Activated naive CD8-positive, alpha-beta T cell treated with anti-CD3 and anti-CD28 coated beads for 36 hours (primary cell): ENCODE measurements around the gene SETDB1. TPM values are rescaled to one million over a fixed set of nuclear protein-coding genes. Genes with fewer than 3 reads are reported as not detected.
"Not testable (repeated sequence)": the region's sequence is repeated elsewhere in the genome, so short reads cannot be mapped to it uniquely, and the experiment has no call there.

Experiments used
- DNase-seq: peaks from one replicate; pipeline ENCODE4 v3.0.0; 2021
- H3K27ac Mint-ChIP-seq: one replicate; pipeline ENCODE4 v1.8.0; 2022; ENCODE audit warnings: mild to moderate bottlenecking, moderate library complexity, mixed read lengths
- H3K27me3 Mint-ChIP-seq: one replicate; pipeline ENCODE4 v1.8.0; 2022; ENCODE audit warnings: mild to moderate bottlenecking, mixed read lengths
- H3K36me3 Mint-ChIP-seq: one replicate; pipeline ENCODE4 v1.8.0; 2021; ENCODE audit warnings: mild to moderate bottlenecking, mixed read lengths
- H3K4me1 Mint-ChIP-seq: one replicate; pipeline ENCODE4 v1.8.0; 2021; ENCODE audit warnings: mixed read lengths
- H3K4me3 Mint-ChIP-seq: one replicate; pipeline ENCODE4 v1.8.0; 2022; ENCODE audit warnings: mild to moderate bottlenecking, moderate library complexity, mixed read lengths
- H3K9me3 Mint-ChIP-seq: one replicate; pipeline ENCODE4 v1.8.0; 2022; ENCODE audit warnings: mixed read lengths
- total RNA-seq, 2 experiments: library from RNA; stranded (reverse); gene quantifications; one replicate each; pipeline ENCODE4 v1.2.3, GENCODE V29; 2021

The SETDB1 gene
- total RNA-seq, 2 experiments from 2014 or later, result 40.4 to 51.1 TPM

- H3K9me3 Mint-ChIP-seq, result peaks cover 3% of the 10 kb centered on the region
- DNase-seq, result no peak
- no peaks in the 10 kb centered on the region for H3K27me3 Mint-ChIP-seq
- peaks cover 3% of the 10 kb centered on the region for H3K36me3 Mint-ChIP-seq
- H3K4me3 Mint-ChIP-seq, result no peak overlapping the region
- H3K4me1 Mint-ChIP-seq, result peaks cover 21% of the 10 kb centered on the region
- H3K27ac Mint-ChIP-seq, result no peak overlapping the region
Observed at GRCh38 chr1:150909585-150910180, 16.5 kb upstream of the SETDB1 start.

- Mint-ChIP-seq H3K9me3 (peaks cover 3% of the 10 kb centered on the region), H3K27me3 (no peaks in the 10 kb centered on the region), H3K4me3 (no peak overlapping the region), H3K4me1 (peaks cover 8% of the 10 kb centered on the region), H3K36me3 (peaks cover 3% of the 10 kb centered on the region), H3K27ac (no peak overlapping the region)
- no peak for DNase-seq
Observed at GRCh38 chr1:150912623-150913022, 13.5 kb upstream of the SETDB1 start.

DNA sequence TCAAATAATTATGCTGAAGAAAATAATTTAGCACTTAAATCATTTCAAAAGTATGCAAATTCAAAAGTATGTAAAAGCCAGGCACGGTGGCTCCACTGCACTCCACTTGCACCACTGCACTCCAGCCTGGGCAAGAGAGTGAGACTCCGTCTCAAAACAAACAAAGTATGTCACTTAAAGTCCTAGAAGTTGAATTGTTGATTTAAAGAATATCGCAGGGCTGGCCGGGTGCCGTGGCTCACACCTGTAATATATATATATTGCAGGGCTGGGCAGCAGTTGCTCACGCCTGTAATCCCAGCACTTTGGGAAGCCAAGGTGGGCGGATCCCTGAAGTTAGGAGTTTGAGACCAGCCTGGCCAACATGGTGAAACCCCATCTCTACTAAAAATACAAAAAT is 8.8 kb upstream of the SETDB1 start:
- Mint-ChIP-seq H3K36me3 (no peaks in the 10 kb centered on the region), H3K27ac (no peak overlapping the region), H3K4me1 (peaks cover 5% of the 10 kb centered on the region), H3K4me3 (no peak overlapping the region), H3K27me3 (no peaks in the 10 kb centered on the region), H3K9me3 (no peaks in the 10 kb centered on the region)
- DNase-seq, result no peak

DNA sequence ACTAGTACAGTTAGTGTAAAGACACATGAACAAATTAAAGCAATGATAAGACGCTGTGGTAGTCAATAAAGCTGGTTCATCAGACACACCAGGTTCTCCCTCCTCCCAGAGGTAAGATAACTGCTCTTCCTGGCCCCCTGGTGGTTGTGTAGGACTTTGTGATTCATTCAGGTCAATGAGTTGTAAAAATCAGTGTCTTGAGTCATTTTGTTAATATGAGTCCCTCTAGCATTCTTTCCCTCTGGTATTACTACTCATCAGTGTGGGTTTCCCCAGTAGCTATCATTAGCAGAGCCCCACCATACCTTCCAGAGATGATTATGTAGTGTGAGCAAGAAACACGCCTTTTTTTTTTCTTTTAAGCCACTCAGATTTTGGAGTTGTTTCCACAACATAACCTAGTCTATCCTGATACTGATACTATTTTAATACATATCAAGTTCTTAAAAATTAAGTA is 3.6 kb upstream of the SETDB1 start:
- Mint-ChIP-seq H3K9me3 (no peaks in the 10 kb centered on the region), H3K36me3 (peaks cover 7% of the 10 kb centered on the region), H3K4me1 (peaks cover 22% of the 10 kb centered on the region), H3K4me3 (peak overlapping the region; percentile 40), H3K27ac (peak overlapping the region; percentile 56), H3K27me3 (no peaks in the 10 kb centered on the region)
- DNase-seq, result peak; percentile 81

GRCh38 chr1:150925080-150925479 is 1.1 kb upstream of the SETDB1 start:
- peak; percentile 7 for DNase-seq
- Mint-ChIP-seq H3K27ac (peak overlapping the region; percentile 99), H3K36me3 (peaks cover 32% of the 10 kb centered on the region), H3K4me1 (peaks cover 30% of the 10 kb centered on the region), H3K27me3 (no peaks in the 10 kb centered on the region), H3K4me3 (peak overlapping the region; percentile 98), H3K9me3 (no peaks in the 10 kb centered on the region)

- peaks cover 54% of the 10 kb centered on the region for H3K36me3 Mint-ChIP-seq
- peaks cover 22% of the 10 kb centered on the region for H3K4me1 Mint-ChIP-seq
- H3K27ac Mint-ChIP-seq, result no peak overlapping the region
- DNase-seq, result no peak
- peaks cover 10% of the 10 kb centered on the region for H3K9me3 Mint-ChIP-seq
- H3K27me3 Mint-ChIP-seq, result no peaks in the 10 kb centered on the region
- peak overlapping the region; percentile 98 for H3K4me3 Mint-ChIP-seq
Observed at GRCh38 chr1:150927624-150928023, 1.5 kb downstream of the SETDB1 start.

GRCh38 chr1:150928286-150928685 is 2.1 kb downstream of the SETDB1 start:
- peak overlapping the region; percentile 58 for H3K27ac Mint-ChIP-seq
- no peaks in the 10 kb centered on the region for H3K27me3 Mint-ChIP-seq
- no peak for DNase-seq
- H3K4me3 Mint-ChIP-seq, result peak overlapping the region; percentile 29
- peaks cover 11% of the 10 kb centered on the region for H3K9me3 Mint-ChIP-seq
- peaks cover 61% of the 10 kb centered on the region for H3K36me3 Mint-ChIP-seq
- H3K4me1 Mint-ChIP-seq, result peaks cover 18% of the 10 kb centered on the region

- Mint-ChIP-seq H3K9me3 (peaks cover 11% of the 10 kb centered on the region), H3K36me3 (peaks cover 62% of the 10 kb centered on the region), H3K4me1 (peaks cover 18% of the 10 kb centered on the region)
- H3K27me3 Mint-ChIP-seq, H3K4me3 Mint-ChIP-seq, DNase-seq, H3K27ac Mint-ChIP-seq: not testable (repeated sequence)
Observed at GRCh38 chr1:150928775-150929174, 2.6 kb downstream of the SETDB1 start.

DNA sequence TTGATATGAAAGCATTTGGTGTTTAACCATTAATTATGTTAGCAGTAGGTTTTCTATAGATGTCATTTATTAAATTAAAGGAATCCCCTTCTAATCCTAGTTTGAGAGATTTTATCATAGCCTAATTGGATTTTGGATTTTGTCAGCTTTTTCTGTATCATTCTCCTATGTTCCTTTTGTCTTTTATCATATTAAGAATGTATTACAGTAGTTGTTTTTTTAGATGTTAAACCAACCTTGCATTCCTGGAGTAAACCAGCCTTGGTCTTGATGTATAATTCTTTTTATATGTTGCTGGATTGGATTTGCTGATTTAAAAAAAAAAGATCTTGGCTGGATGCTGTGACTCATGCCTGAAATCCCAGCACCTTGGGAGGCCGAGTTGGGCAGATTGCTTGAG is 5.6 kb downstream of the SETDB1 start:
- DNase-seq, result no peak
- Mint-ChIP-seq H3K9me3 (peaks cover 11% of the 10 kb centered on the region), H3K27ac (no peak overlapping the region), H3K27me3 (no peaks in the 10 kb centered on the region), H3K4me1 (peaks cover 21% of the 10 kb centered on the region), H3K36me3 (peaks cover 74% of the 10 kb centered on the region), H3K4me3 (no peak overlapping the region)

GRCh38 chr1:150944856-150945255 is 18.7 kb downstream of the SETDB1 start:
- H3K4me3 Mint-ChIP-seq, result no peak overlapping the region
- H3K27ac Mint-ChIP-seq, result peak overlapping the region; percentile 57
- H3K36me3 Mint-ChIP-seq, result peaks cover 21% of the 10 kb centered on the region
- DNase-seq, result no peak
- no peaks in the 10 kb centered on the region for H3K9me3 Mint-ChIP-seq
- no peaks in the 10 kb centered on the region for H3K27me3 Mint-ChIP-seq
- no peaks in the 10 kb centered on the region for H3K4me1 Mint-ChIP-seq

DNA sequence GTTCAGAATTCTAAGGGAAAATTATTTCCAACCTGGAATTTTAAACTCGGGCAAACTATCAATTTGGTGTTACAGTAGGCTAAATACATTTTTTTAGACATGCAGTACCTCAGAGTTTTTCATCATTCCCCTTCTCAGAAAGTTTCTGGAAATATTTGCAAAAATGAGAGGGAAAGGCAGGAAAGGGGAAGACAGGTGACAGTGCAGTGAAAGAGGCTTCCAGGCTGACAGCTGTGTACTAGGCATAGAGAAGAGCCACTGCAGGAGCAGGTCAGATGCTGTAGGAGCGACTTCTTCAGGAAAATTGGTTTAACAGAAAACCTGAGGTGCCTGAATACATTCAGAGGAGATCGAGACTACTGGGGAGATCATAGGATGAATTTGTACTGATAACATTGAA is 28.5 kb downstream of the SETDB1 start:
- Mint-ChIP-seq H3K9me3 (no peaks in the 10 kb centered on the region), H3K27me3 (no peaks in the 10 kb centered on the region), H3K4me3 (no peak overlapping the region), H3K4me1 (no peaks in the 10 kb centered on the region), H3K27ac (no peak overlapping the region), H3K36me3 (peaks cover 38% of the 10 kb centered on the region)
- DNase-seq, result no peak

DNA sequence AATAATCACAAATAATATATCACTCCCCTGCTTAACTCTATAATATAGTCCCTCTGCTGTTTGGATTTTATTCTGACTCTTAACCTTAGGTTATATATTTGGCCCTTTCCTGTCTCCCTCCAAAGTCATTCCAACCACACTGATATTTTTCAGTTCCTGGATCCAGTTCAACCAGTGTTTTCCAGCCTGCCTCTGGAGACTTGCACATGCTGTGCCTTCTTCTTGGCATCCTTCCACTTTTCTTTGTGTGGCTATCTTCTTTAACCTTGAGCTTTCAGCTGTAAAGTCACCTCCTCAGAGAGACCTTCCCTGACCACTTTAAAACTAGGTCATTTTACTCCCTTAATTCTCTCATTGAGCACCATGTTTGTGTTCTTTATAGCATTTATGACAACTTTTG is 29.1 kb downstream of the SETDB1 start:
- H3K4me1 Mint-ChIP-seq, result no peaks in the 10 kb centered on the region
- peak overlapping the region; percentile 0 for H3K27ac Mint-ChIP-seq
- H3K36me3 Mint-ChIP-seq, result peaks cover 40% of the 10 kb centered on the region
- no peak overlapping the region for H3K4me3 Mint-ChIP-seq
- no peak for DNase-seq
- no peaks in the 10 kb centered on the region for H3K9me3 Mint-ChIP-seq
- H3K27me3 Mint-ChIP-seq, result no peaks in the 10 kb centered on the region

GRCh38 chr1:150957666-150958065 is 31.5 kb downstream of the SETDB1 start:
- H3K36me3 Mint-ChIP-seq, result peaks cover 38% of the 10 kb centered on the region

GRCh38 chr1:150960646-150961045 is 34.5 kb downstream of the SETDB1 start:
- DNase-seq, result no peak
- no peaks in the 10 kb centered on the region for H3K27me3 Mint-ChIP-seq
- peaks cover 47% of the 10 kb centered on the region for H3K36me3 Mint-ChIP-seq
- H3K27ac Mint-ChIP-seq, result no peak overlapping the region
- no peaks in the 10 kb centered on the region for H3K9me3 Mint-ChIP-seq
- peaks cover 3% of the 10 kb centered on the region for H3K4me1 Mint-ChIP-seq
- no peak overlapping the region for H3K4me3 Mint-ChIP-seq

More at GRCh38 chr1:150957666-150958065, 31.5 kb downstream of the SETDB1 start:
- peaks cover 3% of the 10 kb centered on the region for H3K4me1 Mint-ChIP-seq
- no peak for DNase-seq
- no peaks in the 10 kb centered on the region for H3K9me3 Mint-ChIP-seq
- H3K27ac Mint-ChIP-seq, result no peak overlapping the region
- no peaks in the 10 kb centered on the region for H3K27me3 Mint-ChIP-seq
- no peak overlapping the region for H3K4me3 Mint-ChIP-seq

- H3K27ac Mint-ChIP-seq, result peak overlapping the region; percentile 68
- H3K9me3 Mint-ChIP-seq, result no peaks in the 10 kb centered on the region
- DNase-seq, result no peak
- H3K4me1 Mint-ChIP-seq, result peaks cover 5% of the 10 kb centered on the region
- no peaks in the 10 kb centered on the region for H3K27me3 Mint-ChIP-seq
- H3K4me3 Mint-ChIP-seq, result no peak overlapping the region
- peaks cover 50% of the 10 kb centered on the region for H3K36me3 Mint-ChIP-seq
Observed at GRCh38 chr1:150961756-150962155, 35.6 kb downstream of the SETDB1 start.
